ENCODE measurements around the gene MS4A7. TPM values are rescaled to one million over a fixed set of nuclear protein-coding genes. Genes with fewer than 3 reads are reported as not detected.

Gene MS4A7
- total RNA-seq, 2 experiments from 2014 or later: not detected

DNA sequence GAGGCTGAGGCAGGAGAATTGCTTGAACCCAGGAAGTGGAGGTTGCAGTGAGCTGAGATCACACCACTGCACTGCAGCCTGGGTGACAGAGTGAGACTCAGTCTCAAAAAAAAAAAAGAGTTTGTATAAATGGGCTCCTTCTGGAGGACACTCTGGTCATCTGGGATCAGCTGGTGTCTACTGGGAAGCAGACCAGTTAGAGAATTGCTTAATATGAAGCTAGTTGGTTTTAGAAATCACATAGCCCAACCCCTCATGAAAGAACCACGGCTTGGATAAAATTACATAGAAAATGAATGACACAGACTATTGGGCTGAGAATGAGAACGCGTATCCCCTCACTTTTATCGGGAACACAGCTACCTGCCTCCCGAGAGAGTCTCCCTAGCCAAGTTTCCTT lies 14.7 kb downstream of the MS4A7 start:
- TF ChIP-seq, protein P1, sequence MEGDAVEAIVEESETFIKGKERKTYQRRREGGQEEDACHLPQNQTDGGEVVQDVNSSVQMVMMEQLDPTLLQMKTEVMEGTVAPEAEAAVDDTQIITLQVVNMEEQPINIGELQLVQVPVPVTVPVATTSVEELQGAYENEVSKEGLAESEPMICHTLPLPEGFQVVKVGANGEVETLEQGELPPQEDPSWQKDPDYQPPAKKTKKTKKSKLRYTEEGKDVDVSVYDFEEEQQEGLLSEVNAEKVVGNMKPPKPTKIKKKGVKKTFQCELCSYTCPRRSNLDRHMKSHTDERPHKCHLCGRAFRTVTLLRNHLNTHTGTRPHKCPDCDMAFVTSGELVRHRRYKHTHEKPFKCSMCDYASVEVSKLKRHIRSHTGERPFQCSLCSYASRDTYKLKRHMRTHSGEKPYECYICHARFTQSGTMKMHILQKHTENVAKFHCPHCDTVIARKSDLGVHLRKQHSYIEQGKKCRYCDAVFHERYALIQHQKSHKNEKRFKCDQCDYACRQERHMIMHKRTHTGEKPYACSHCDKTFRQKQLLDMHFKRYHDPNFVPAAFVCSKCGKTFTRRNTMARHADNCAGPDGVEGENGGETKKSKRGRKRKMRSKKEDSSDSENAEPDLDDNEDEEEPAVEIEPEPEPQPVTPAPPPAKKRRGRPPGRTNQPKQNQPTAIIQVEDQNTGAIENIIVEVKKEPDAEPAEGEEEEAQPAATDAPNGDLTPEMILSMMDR (IDR thresholded peaks at IDR 0.05): no peak
- ATAC-seq: no peak

DNA sequence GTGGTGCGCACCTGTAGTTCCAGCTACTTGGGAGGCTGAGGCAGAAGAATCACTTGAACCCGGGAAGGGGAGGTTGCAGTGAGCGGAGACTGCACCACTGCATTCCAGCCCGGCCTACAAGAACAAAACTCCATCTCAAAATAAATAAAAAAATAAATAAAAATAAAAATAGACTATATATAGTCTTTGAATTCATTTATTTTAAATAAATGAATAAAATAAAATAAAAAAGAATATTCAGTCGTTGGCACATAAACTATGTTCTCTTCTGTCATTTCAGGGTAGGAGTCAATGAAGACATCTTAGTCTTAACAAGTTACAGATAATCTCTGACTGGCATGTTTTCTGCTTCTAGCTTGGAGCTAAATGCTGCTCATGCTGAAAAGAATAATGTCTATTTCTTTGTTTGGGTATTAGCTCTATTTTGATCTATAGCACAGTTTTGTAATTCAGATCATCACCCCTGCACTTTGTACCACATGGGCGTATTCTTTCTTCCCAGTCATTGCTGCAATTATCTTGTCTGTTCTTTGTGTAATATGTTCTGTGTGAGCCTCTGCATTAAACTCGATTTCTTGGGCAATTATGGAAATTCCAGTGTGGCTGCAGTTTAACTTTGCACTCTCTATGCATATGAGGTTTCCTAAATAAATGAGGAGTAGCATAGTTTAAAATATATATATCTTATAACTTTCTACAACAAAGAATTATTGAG lies 16.5 kb downstream of the MS4A7 start:
- Mint-ChIP-seq H3K27me3 (peaks cover 5% of the 10 kb centered on the region), H3K27ac (no peak overlapping the region), H3K9me3 (no peaks in the 10 kb centered on the region), H3K36me3 (ENCODE audit: low read depth) (no peaks in the 10 kb centered on the region), H3K4me1 (ENCODE audit: low read depth) (no peaks in the 10 kb centered on the region), H3K4me3 (no peak overlapping the region)
- intact Hi-C loops (cut with micrococcal nuclease): no loop called here
- ChIA-PET POLR2A (interaction anchor here (0.6 kb wide), 1 partner anchor 16 kb away, joined by 3 read pairs; no protein-coding TSS in a partner anchor), CTCF (no interaction called here)
- no peak for ATAC-seq
- TF ChIP-seq, protein P1 (IDR thresholded peaks at IDR 0.05): no peak
- no peak for DNase-seq

More for the DNA sequence above, 14.7 kb downstream of the MS4A7 start:
- CTCF ChIA-PET: interaction anchor here (0.8 to 2.9 kb wide), 2 partner anchors 15 to 30 kb away, joined by 3 to 8 read pairs; no protein-coding TSS in a partner anchor
- intact Hi-C loops (cut with micrococcal nuclease): no loop called here
- POLR2A ChIA-PET: no interaction called here
- peaks cover 2% of the 10 kb centered on the region for H3K27me3 Mint-ChIP-seq
- H3K36me3 Mint-ChIP-seq (ENCODE audit: low read depth): no peaks in the 10 kb centered on the region
- no peak overlapping the region for H3K27ac Mint-ChIP-seq
- no peaks in the 10 kb centered on the region for H3K9me3 Mint-ChIP-seq
- H3K4me1 Mint-ChIP-seq (ENCODE audit: low read depth): no peaks in the 10 kb centered on the region
- no peak for DNase-seq
- no peak overlapping the region for H3K4me3 Mint-ChIP-seq

DNA sequence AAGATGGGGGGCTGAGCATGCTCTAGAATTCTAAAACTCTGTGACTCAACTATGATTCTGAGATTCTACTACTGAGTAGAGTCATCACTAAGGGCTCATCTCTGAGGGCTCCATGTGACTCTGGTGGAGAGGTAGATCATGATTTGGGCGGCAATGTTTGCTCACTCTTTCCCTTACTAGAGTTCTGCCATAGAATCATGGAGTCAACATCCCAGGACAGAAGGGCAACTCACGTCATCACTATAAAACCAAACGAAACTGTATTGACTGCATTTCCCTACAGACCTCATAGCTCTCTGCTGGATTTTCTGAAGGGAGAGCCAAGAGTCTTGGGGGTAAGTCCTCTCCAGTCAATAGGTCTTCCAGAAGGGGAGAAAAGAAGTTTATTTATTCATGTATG lies 18.1 kb downstream of the MS4A7 start, which contains the start of gene MS4A14:
TSS of gene MS4A14 (plus strand) at position 78 of the 400 bp plus-strand sequence. CDS start at position 198, 120 bp downstream.
- CTCF ChIA-PET: interaction anchor here (3.5 kb wide), 1 partner anchor 33 kb away, joined by 10 read pairs; no protein-coding TSS in a partner anchor
- Mint-ChIP-seq H3K4me3 (no peak within 1 kb of the TSS), H3K36me3 (ENCODE audit: low read depth) (no peaks in the 10 kb centered on the region), H3K27me3 (peaks cover 5% of the 10 kb centered on the region), H3K9me3 (no peaks in the 10 kb centered on the region), H3K4me1 (ENCODE audit: low read depth) (no peaks in the 10 kb centered on the region), H3K27ac (no peak within 1 kb of the TSS)
- TF ChIP-seq, protein P1 (IDR thresholded peaks at IDR 0.05): no peak
- POLR2A ChIA-PET: no interaction called here
- DNase-seq (no peak), ATAC-seq (no peak)
- intact Hi-C loops (cut with micrococcal nuclease): no loop called here

DNA sequence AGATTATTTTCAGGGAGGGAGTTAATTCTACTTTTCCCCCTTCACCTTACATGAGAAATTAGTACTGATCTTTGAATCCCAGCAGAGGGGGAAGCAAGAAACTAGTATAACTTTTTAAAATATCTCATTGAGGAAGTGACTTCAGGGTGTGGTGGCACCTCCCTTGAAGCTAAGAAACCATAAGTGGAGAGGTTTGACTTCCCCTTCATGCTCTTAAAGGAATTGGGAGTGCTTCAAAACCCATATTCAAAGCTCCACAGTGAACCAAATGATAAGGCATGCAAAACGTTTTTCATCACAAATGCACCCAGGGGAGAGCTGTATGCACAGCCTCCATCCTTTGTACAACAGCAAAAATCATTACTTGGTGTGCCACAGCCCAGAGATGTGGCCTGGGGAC lies 18.5 kb downstream of the MS4A7 start:
- POLR2A ChIA-PET: no interaction called here
- CTCF ChIA-PET: interaction anchor here (3.5 kb wide), 1 partner anchor 33 kb away, joined by 10 read pairs; no protein-coding TSS in a partner anchor

DNA sequence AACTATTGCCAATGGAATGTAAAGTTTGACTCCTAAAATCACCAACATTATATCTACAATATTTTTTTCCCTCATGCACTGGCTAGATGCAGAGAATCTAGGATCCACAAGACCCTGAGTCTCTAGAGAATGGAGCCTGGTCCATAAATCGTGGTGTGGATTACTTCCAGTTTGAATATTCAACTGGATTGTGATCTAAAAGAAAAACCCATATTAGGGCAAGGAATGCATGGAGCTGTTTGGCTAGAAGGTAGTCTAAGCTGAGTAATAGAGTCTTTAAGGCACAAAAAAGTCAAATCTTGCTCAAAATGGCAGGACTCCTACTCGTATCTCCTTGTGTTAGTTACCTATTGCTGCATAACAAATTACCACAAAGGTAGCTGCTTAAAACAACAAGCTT lies 41.7 kb downstream of the MS4A7 start:
- no peak for DNase-seq
- Mint-ChIP-seq H3K4me1 (ENCODE audit: low read depth) (no peaks in the 10 kb centered on the region), H3K27ac (no peak overlapping the region), H3K36me3 (ENCODE audit: low read depth) (no peaks in the 10 kb centered on the region), H3K9me3 (no peaks in the 10 kb centered on the region), H3K27me3 (peaks cover 15% of the 10 kb centered on the region), H3K4me3 (no peak overlapping the region)
- TF ChIP-seq, protein P1 (IDR thresholded peaks at IDR 0.05): no peak
- intact Hi-C loops (cut with micrococcal nuclease): no loop called here
- POLR2A ChIA-PET: no interaction called here
- CTCF ChIA-PET: no interaction called here
- ATAC-seq: no peak

More for the DNA sequence above, 18.5 kb downstream of the MS4A7 start:
- Mint-ChIP-seq H3K27ac (no peak overlapping the region), H3K4me3 (no peak overlapping the region), H3K9me3 (no peaks in the 10 kb centered on the region), H3K4me1 (ENCODE audit: low read depth) (no peaks in the 10 kb centered on the region), H3K27me3 (peaks cover 7% of the 10 kb centered on the region), H3K36me3 (ENCODE audit: low read depth) (no peaks in the 10 kb centered on the region)
- intact Hi-C loops (cut with micrococcal nuclease): no loop called here
- TF ChIP-seq, protein P1 (IDR thresholded peaks at IDR 0.05): no peak
- no peak for DNase-seq
- no peak for ATAC-seq

Data from activated CD8-positive, alpha-beta T cell treated with anti-CD3 and anti-CD28 coated beads for 36 hours (primary cell).